PC-3 (cell line): ENCODE data around the gene UBQLNL.

ENCODE experiments used
- CTCF ChIP-seq: fragments of 300-600 bp; sonication (generic); conservative IDR thresholded peaks from 2 replicates; pipeline ENCODE4 v1.5.1; 2017; ENCODE audit warnings: antibody characterized with exemption, low read depth, mild to moderate bottlenecking, low read length
- EZH2 ChIP-seq: fragments of 300-600 bp; sonication (generic); IDR thresholded peaks from one replicate; pipeline ENCODE4 v1.6.1; 2017; ENCODE audit warnings: antibody characterized with exemption, mild to moderate bottlenecking, low read length; ENCODE audit not compliant: unreplicated experiment
- EZH2phosphoT487 ChIP-seq: fragments of 300-600 bp; sonication (generic); IDR thresholded peaks from 2 replicates; pipeline ENCODE4 v1.6.1; 2018; ENCODE audit warnings: mild to moderate bottlenecking, antibody characterized with exemption, low read length, borderline replicate concordance

GRCh38 chr11:5546457-5546856 lies 30.0 kb upstream of the UBQLNL start:
- no peak for TF ChIP-seq CTCF
- no peak for TF ChIP-seq EZH2phosphoT487
- no peak for TF ChIP-seq EZH2
